ENCODE measurements around the gene SERPINB10.

Gene SERPINB10

DNA sequence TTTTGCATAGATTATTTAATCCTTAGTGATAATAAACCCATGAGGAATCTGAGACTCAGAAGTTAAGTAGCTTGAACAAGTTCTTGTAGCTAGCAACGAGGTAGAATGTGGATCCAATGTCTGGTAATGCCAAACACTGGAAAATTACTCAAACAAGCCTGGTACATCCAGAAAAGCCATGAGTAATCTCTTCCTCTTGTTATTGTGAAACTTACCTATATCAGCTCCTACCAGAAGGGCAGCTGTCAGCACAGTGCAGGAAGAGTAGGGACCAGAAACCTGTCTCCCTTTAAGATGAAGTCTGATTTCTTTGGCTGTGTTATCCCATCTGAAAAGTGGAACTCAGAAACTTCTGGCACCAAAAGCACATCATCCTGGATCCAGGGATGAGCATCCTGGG, 54.4 kb downstream of the SERPINB10 start:
- TF ChIP-seq, protein P1, sequence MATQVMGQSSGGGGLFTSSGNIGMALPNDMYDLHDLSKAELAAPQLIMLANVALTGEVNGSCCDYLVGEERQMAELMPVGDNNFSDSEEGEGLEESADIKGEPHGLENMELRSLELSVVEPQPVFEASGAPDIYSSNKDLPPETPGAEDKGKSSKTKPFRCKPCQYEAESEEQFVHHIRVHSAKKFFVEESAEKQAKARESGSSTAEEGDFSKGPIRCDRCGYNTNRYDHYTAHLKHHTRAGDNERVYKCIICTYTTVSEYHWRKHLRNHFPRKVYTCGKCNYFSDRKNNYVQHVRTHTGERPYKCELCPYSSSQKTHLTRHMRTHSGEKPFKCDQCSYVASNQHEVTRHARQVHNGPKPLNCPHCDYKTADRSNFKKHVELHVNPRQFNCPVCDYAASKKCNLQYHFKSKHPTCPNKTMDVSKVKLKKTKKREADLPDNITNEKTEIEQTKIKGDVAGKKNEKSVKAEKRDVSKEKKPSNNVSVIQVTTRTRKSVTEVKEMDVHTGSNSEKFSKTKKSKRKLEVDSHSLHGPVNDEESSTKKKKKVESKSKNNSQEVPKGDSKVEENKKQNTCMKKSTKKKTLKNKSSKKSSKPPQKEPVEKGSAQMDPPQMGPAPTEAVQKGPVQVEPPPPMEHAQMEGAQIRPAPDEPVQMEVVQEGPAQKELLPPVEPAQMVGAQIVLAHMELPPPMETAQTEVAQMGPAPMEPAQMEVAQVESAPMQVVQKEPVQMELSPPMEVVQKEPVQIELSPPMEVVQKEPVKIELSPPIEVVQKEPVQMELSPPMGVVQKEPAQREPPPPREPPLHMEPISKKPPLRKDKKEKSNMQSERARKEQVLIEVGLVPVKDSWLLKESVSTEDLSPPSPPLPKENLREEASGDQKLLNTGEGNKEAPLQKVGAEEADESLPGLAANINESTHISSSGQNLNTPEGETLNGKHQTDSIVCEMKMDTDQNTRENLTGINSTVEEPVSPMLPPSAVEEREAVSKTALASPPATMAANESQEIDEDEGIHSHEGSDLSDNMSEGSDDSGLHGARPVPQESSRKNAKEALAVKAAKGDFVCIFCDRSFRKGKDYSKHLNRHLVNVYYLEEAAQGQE (IDR thresholded peaks at IDR 0.05; ENCODE audit: insufficient replicate concordance, low read depth) = no peak
- H3K27ac ChIP-seq (replicated peaks) = no peak overlapping the region
- H3K27me3 ChIP-seq (ENCODE audit: insufficient read depth, poor library complexity, severe bottlenecking) = no peaks in the 10 kb centered on the region
- H3K4me3 ChIP-seq (replicated peaks; ENCODE audit: insufficient read depth, low read length) = no peak overlapping the region
- peak in 1 of 2 experiments; percentile 76 for DNase-seq (ENCODE audit: low read depth in 1 of 2, low spot score in 1 of 2)

DNA sequence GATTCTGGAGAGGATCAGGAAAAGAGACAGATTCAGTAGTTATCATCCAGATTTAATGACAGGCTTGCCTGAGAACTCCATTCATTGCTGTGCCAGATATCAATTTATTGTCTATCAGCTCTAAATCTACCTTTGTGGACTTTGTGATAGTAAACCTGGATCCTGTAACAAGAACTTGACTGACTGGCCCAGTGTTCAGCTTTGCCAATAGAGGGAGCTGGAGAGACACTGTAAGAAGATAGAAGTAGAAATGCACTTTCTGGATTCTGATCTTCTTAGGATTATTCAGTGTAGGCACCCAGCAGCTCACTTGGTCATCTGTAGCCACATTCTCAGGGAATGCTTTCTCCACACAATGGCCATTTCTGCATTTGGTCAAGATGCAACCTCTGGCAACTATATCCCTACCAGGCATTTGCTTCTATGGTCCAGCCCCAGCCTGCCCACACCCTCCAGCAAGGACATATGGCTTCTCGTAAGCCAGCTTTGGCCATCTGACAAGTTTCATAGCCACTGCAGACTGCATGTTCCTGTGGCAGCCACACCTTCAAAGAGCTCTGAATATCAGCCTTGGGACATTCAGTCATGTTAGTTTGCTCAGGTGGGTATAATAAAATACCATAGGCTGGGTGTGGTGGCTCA, 56.0 kb downstream of the SERPINB10 start:
- no peak for TF ChIP-seq SPI1 (IDR thresholded peaks at IDR 0.05; ENCODE audit: borderline replicate concordance, low read depth)
- TF ChIP-seq POLR2AphosphoS5 (IDR thresholded peaks at IDR 0.05; ENCODE audit: low read depth) = no peak
- TF ChIP-seq, protein P2, sequence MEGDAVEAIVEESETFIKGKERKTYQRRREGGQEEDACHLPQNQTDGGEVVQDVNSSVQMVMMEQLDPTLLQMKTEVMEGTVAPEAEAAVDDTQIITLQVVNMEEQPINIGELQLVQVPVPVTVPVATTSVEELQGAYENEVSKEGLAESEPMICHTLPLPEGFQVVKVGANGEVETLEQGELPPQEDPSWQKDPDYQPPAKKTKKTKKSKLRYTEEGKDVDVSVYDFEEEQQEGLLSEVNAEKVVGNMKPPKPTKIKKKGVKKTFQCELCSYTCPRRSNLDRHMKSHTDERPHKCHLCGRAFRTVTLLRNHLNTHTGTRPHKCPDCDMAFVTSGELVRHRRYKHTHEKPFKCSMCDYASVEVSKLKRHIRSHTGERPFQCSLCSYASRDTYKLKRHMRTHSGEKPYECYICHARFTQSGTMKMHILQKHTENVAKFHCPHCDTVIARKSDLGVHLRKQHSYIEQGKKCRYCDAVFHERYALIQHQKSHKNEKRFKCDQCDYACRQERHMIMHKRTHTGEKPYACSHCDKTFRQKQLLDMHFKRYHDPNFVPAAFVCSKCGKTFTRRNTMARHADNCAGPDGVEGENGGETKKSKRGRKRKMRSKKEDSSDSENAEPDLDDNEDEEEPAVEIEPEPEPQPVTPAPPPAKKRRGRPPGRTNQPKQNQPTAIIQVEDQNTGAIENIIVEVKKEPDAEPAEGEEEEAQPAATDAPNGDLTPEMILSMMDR (IDR thresholded peaks at IDR 0.05; ENCODE audit: insufficient read depth, low read length) = peak; percentile 95
- Histone ChIP-seq H3K27ac (replicated peaks) (peak overlapping the region; percentile 15; the same call in 1 of the 2 replicates), H3K27me3 (ENCODE audit: insufficient read depth, poor library complexity, severe bottlenecking) (no peaks in the 10 kb centered on the region), H3K4me3 (replicated peaks; ENCODE audit: insufficient read depth, low read length) (no peak overlapping the region)
- peak; percentile 70 to 85 for DNase-seq (ENCODE audit: low read depth in 1 of 2, low spot score in 1 of 2)

DNA sequence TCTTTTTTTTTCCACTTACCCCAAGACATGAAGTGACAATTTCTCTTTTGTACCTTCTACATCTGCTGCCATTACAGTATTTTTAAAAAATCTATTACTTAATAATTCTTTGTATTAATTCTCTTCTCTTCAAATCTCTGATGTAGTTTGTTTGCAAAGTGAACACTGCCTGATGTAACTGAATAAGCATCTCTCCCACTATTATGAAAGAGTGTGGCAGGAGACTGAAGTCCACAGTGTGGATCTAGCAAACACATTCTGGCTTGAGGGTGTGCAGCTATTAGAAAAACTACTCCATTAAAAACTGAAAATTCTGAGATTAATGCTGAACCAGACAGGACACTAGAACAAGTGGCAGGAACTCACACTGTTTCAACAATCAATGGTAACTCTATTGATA, 57.1 kb downstream of the SERPINB10 start:
- no peaks in the 10 kb centered on the region for H3K27me3 ChIP-seq (ENCODE audit: insufficient read depth, poor library complexity, severe bottlenecking)
- H3K27ac ChIP-seq (replicated peaks) = no peak overlapping the region
- H3K4me3 ChIP-seq (replicated peaks; ENCODE audit: insufficient read depth, low read length) = no peak overlapping the region
- TF ChIP-seq GABPA (IDR thresholded peaks at IDR 0.05; ENCODE audit: low read depth) (no peak), POLR2AphosphoS5 (IDR thresholded peaks at IDR 0.05; ENCODE audit: low read depth) (no peak), SPI1 (IDR thresholded peaks at IDR 0.05; ENCODE audit: borderline replicate concordance, low read depth) (no peak)
- TF ChIP-seq, protein P2 (IDR thresholded peaks at IDR 0.05; ENCODE audit: insufficient read depth, low read length) = no peak
- TF ChIP-seq, protein P1 (IDR thresholded peaks at IDR 0.05; ENCODE audit: insufficient replicate concordance, low read depth) = no peak
- no peak for DNase-seq (ENCODE audit: low read depth in 1 of 2, low spot score in 1 of 2)

DNA sequence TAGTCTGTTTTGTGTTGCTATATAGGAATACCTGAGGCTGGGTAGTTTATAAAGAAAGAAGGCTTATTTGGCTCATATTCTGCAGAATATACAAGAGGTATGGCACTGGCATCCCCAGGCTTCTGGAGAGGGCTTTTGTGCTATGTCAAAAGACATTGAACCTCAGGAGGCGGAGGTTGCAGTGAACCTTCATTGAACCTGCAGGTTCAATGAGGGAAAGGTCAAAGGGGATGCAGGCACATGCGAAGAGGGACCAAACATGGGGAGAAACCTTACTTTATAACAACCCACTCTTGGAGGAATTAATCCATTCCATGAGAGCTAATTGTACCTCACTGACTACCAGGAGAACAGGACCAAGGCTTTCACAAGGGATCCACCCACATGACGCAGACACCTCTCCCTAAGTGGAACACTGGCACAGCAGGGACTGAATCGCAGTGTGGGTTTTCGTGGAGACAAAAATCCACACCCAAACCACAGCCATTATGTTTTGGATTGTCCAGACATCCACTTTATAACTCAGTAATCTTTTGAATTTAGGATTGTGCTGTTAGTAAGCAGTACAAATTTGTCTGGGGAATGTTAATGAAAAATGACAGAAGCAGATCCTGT, 58.1 kb downstream of the SERPINB10 start:
- Histone ChIP-seq H3K27me3 (ENCODE audit: insufficient read depth, poor library complexity, severe bottlenecking) (no peaks in the 10 kb centered on the region), H3K4me3 (replicated peaks; ENCODE audit: insufficient read depth, low read length) (no peak overlapping the region), H3K27ac (replicated peaks) (no peak overlapping the region)
- TF ChIP-seq, protein P1 (IDR thresholded peaks at IDR 0.05; ENCODE audit: insufficient replicate concordance, low read depth) = no peak
- TF ChIP-seq GABPA (IDR thresholded peaks at IDR 0.05; ENCODE audit: low read depth) (no peak), SPI1 (IDR thresholded peaks at IDR 0.05; ENCODE audit: borderline replicate concordance, low read depth) (no peak), POLR2AphosphoS5 (IDR thresholded peaks at IDR 0.05; ENCODE audit: low read depth) (no peak)
- TF ChIP-seq, protein P2 (IDR thresholded peaks at IDR 0.05; ENCODE audit: insufficient read depth, low read length) = no peak
- DNase-seq (ENCODE audit: low read depth in 1 of 2, low spot score in 1 of 2) = no peak

Data from HL-60 (cell line).